ENCODE data around the gene AGPAT1. TPM values are rescaled to one million over a fixed set of nuclear protein-coding genes. Genes with fewer than 3 reads are reported as not detected.

Gene AGPAT1
- total and polyA plus RNA-seq, 2 of the 13 experiments (the other 11 are each of a cell fraction or from before 2014, with no cell fraction given) = 51.3 to 139 TPM

- TF ChIP-seq, protein P1, sequence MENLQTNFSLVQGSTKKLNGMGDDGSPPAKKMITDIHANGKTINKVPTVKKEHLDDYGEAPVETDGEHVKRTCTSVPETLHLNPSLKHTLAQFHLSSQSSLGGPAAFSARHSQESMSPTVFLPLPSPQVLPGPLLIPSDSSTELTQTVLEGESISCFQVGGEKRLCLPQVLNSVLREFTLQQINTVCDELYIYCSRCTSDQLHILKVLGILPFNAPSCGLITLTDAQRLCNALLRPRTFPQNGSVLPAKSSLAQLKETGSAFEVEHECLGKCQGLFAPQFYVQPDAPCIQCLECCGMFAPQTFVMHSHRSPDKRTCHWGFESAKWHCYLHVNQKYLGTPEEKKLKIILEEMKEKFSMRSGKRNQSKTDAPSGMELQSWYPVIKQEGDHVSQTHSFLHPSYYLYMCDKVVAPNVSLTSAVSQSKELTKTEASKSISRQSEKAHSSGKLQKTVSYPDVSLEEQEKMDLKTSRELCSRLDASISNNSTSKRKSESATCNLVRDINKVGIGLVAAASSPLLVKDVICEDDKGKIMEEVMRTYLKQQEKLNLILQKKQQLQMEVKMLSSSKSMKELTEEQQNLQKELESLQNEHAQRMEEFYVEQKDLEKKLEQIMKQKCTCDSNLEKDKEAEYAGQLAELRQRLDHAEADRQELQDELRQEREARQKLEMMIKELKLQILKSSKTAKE (CRISPR knock-in tag; IDR thresholded peaks at IDR 0.05; ENCODE audit: borderline replicate concordance) = no peak
- TF ChIP-seq ZSCAN25 (CRISPR knock-in tag; IDR thresholded peaks at IDR 0.05) = peak; percentile 99
- TF ChIP-seq, protein P2, sequence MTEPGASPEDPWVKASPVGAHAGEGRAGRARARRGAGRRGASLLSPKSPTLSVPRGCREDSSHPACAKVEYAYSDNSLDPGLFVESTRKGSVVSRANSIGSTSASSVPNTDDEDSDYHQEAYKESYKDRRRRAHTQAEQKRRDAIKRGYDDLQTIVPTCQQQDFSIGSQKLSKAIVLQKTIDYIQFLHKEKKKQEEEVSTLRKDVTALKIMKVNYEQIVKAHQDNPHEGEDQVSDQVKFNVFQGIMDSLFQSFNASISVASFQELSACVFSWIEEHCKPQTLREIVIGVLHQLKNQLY (CRISPR knock-in tag; IDR thresholded peaks at IDR 0.05) = no peak
- TF ChIP-seq ADNP (CRISPR knock-in tag; IDR thresholded peaks at IDR 0.05) = no peak
- peak; percentile 87; the same call in 1 of the 2 replicates for TF ChIP-seq PCBP1 (IDR thresholded peaks at IDR 0.05; ENCODE audit: borderline replicate concordance, low read depth, low read length)
- no peak for TF ChIP-seq HNRNPUL1 (IDR thresholded peaks at IDR 0.05; ENCODE audit: low read depth, low read length)
- no peak for TF ChIP-seq MTF1 (CRISPR knock-in tag; IDR thresholded peaks at IDR 0.05)
- TF ChIP-seq ATF3 (CRISPR knock-in tag; IDR thresholded peaks at IDR 0.05) = no peak
- 0 out of 2 replicates have a peak, but pooled peaks have one; percentile 85 for TF ChIP-seq TSC22D2 (CRISPR knock-in tag; IDR thresholded peaks at IDR 0.05; ENCODE audit: borderline replicate concordance)
- no peak for TF ChIP-seq YY1 (IDR thresholded peaks at IDR 0.05; ENCODE audit: insufficient read depth, insufficient replicate concordance, low read depth, low read length)
- no peak for TF ChIP-seq PAF1 (CRISPR knock-in tag; IDR thresholded peaks at IDR 0.05)
- TF ChIP-seq, protein P3, sequence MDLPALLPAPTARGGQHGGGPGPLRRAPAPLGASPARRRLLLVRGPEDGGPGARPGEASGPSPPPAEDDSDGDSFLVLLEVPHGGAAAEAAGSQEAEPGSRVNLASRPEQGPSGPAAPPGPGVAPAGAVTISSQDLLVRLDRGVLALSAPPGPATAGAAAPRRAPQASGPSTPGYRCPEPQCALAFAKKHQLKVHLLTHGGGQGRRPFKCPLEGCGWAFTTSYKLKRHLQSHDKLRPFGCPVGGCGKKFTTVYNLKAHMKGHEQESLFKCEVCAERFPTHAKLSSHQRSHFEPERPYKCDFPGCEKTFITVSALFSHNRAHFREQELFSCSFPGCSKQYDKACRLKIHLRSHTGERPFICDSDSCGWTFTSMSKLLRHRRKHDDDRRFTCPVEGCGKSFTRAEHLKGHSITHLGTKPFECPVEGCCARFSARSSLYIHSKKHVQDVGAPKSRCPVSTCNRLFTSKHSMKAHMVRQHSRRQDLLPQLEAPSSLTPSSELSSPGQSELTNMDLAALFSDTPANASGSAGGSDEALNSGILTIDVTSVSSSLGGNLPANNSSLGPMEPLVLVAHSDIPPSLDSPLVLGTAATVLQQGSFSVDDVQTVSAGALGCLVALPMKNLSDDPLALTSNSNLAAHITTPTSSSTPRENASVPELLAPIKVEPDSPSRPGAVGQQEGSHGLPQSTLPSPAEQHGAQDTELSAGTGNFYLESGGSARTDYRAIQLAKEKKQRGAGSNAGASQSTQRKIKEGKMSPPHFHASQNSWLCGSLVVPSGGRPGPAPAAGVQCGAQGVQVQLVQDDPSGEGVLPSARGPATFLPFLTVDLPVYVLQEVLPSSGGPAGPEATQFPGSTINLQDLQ (CRISPR knock-in tag; IDR thresholded peaks at IDR 0.05) = no peak
- no peak for TF ChIP-seq ZNF7 (CRISPR knock-in tag; IDR thresholded peaks at IDR 0.05)
- no peak for TF ChIP-seq ZNF616 (CRISPR knock-in tag; IDR thresholded peaks at IDR 0.05; ENCODE audit: low read depth)
- TF ChIP-seq PTBP1 (IDR thresholded peaks at IDR 0.05; ENCODE audit: low read depth, low read length, poor library complexity, severe bottlenecking) = no peak
- TF ChIP-seq KAT2B (IDR thresholded peaks at IDR 0.05; ENCODE audit: borderline replicate concordance, low read depth, low read length) = no peak
- TF ChIP-seq ZNF775 (CRISPR knock-in tag; IDR thresholded peaks at IDR 0.05; ENCODE audit: borderline replicate concordance) = no peak
- no peak for TF ChIP-seq ZNF841 (CRISPR knock-in tag; IDR thresholded peaks at IDR 0.05; ENCODE audit: borderline replicate concordance)
- peak; percentile 56; the same call in 1 of the 2 replicates for TF ChIP-seq ZNF34 (CRISPR knock-in tag; IDR thresholded peaks at IDR 0.05; ENCODE audit: borderline replicate concordance)
- no peak for TF ChIP-seq NONO (IDR thresholded peaks at IDR 0.05)
- TF ChIP-seq NONO (CRISPR knock-in tag; conservative IDR thresholded peaks at IDR 0.05) = no peak
- no peak for TF ChIP-seq ZNF124 (CRISPR knock-in tag; IDR thresholded peaks at IDR 0.05)
- TF ChIP-seq E2F2 (CRISPR knock-in tag; IDR thresholded peaks at IDR 0.05; ENCODE audit: borderline replicate concordance) = no peak
- TF ChIP-seq WIZ (CRISPR knock-in tag; IDR thresholded peaks at IDR 0.05) = no peak
Observed at GRCh38 chr6:32190054-32190851, 14.4 kb upstream of the AGPAT1 start, which contains the start of gene PBX2 (continued).
